Measurements from ENCODE around the gene JUP.

GRCh38 chr17:41785859-41786226, 668 bp downstream of the JUP start:
- no peak for TF ChIP-seq YY1 (IDR thresholded peaks at IDR 0.05; ENCODE audit: low read depth, low read length)
- TF ChIP-seq CHD4 (IDR thresholded peaks at IDR 0.05): no peak
- TF ChIP-seq CTCF (IDR thresholded peaks at IDR 0.05 in 2 of 3, conservative IDR thresholded peaks at IDR 0.05 in 1 of 3; ENCODE audit: control insufficient read depth in 2 of 3, extremely low read depth in 1 of 3, insufficient read depth in 1 of 3, low read depth in 3 of 3, low read length in 3 of 3): no peak
- no peak for TF ChIP-seq POLR2AphosphoS5 (IDR thresholded peaks at IDR 0.05; ENCODE audit: low read length)
- TF ChIP-seq SRF (IDR thresholded peaks at IDR 0.05; ENCODE audit: low read depth in 2 of 2, low read length in 2 of 2): no peak
- TF ChIP-seq POLR2A (IDR thresholded peaks at IDR 0.05; ENCODE audit: low read depth, low read length): no peak
- TF ChIP-seq CREB1 (IDR thresholded peaks at IDR 0.05; ENCODE audit: low read depth): no peak
- TF ChIP-seq EZH2 (IDR thresholded peaks at IDR 0.05; ENCODE audit: borderline replicate concordance, control insufficient read depth, low read depth, low read length): no peak
- no peak for TF ChIP-seq CBFB (IDR thresholded peaks at IDR 0.05; ENCODE audit: low read depth)

All from GM12878 (cell line).